Neural progenitor cell (in vitro differentiated cells): ENCODE data around the gene DKKL1. TPM values are rescaled to one million over a fixed set of nuclear protein-coding genes. Genes with fewer than 3 reads are reported as not detected.
"Not testable (repeated sequence)": the region's sequence is repeated elsewhere in the genome, so short reads cannot be mapped to it uniquely, and the experiment has no call there.

ENCODE experiments used
- DNase-seq: peaks from one replicate; pipeline ENCODE4 v3.0.0-alpha.2; 2016; ENCODE audit warnings: low spot score
- H2AFZ ChIP-seq: fragments of 200-600 bp; sonication (generic); replicated peaks from 2 replicates; pipeline ENCODE4 v1.6.1; 2016; ENCODE audit warnings: antibody characterized with exemption
- H3F3A ChIP-seq: fragments of 200-600 bp; sonication (generic); 2 replicates; pipeline ENCODE4 v1.6.1; 2016; ENCODE audit warnings: antibody characterized with exemption, low read depth
- H3K27ac ChIP-seq: fragments of 200-600 bp; sonication (generic); 2 replicates; pipeline ENCODE4 v1.5.1; 2016; ENCODE audit warnings: mild to moderate bottlenecking
- H3K27me3 ChIP-seq: fragments of 200-600 bp; sonication (generic); 2 replicates; pipeline ENCODE4 v1.6.1; 2016; ENCODE audit warnings: mild to moderate bottlenecking, moderate library complexity
- H3K36me3 ChIP-seq: fragments of 200-600 bp; sonication (generic); 2 replicates; pipeline ENCODE4 v1.5.1; 2016
- H3K4me1 ChIP-seq: fragments of 200-600 bp; sonication (generic); 2 replicates; pipeline ENCODE4 v1.6.1; 2016; ENCODE audit warnings: mixed run types
- H3K4me2 ChIP-seq: fragments of 200-600 bp; sonication (generic); 2 replicates; pipeline ENCODE4 v1.6.1; 2016
- H3K4me3 ChIP-seq: fragments of 200-600 bp; sonication (generic); 2 replicates; pipeline ENCODE4 v1.5.1; 2016
- H3K79me2 ChIP-seq: fragments of 200-600 bp; sonication (generic); 2 replicates; pipeline ENCODE4 v1.6.1; 2016; ENCODE audit warnings: low read depth
- H3K9ac ChIP-seq: fragments of 200-600 bp; sonication (generic); 2 replicates; pipeline ENCODE4 v1.6.1; 2016
- H3K9me3 ChIP-seq: fragments of 200-600 bp; sonication (generic); 2 replicates; pipeline ENCODE4 v1.5.1; 2016; ENCODE audit warnings: low read depth
- H4K20me1 ChIP-seq: fragments of 200-600 bp; sonication (generic); 2 replicates; pipeline ENCODE4 v1.6.1; 2016; ENCODE audit warnings: low read depth
- H3K27ac Mint-ChIP-seq: 3 replicates; pipeline ENCODE4 v1.8.0; 2021; ENCODE audit warnings: mixed read lengths
- H3K27me3 Mint-ChIP-seq: 2 replicates; pipeline ENCODE4 v1.8.0; 2022; ENCODE audit warnings: low read depth, mild to moderate bottlenecking, inconsistent platforms, moderate library complexity, mixed read lengths; ENCODE audit not compliant: insufficient read depth
- H3K36me3 Mint-ChIP-seq: 3 replicates; pipeline ENCODE4 v1.8.0; 2021; ENCODE audit warnings: mixed read lengths
- H3K4me1 Mint-ChIP-seq: 3 replicates; pipeline ENCODE4 v1.8.0; 2021; ENCODE audit warnings: mixed read lengths
- H3K4me3 Mint-ChIP-seq: 3 replicates; pipeline ENCODE4 v1.8.0; 2021; ENCODE audit warnings: mild to moderate bottlenecking, moderate library complexity, mixed read lengths
- H3K9me3 Mint-ChIP-seq: 3 replicates; pipeline ENCODE4 v1.8.0; 2020; ENCODE audit warnings: mixed read lengths
- EZH2 ChIP-seq: fragments of 200-600 bp; sonication (generic); IDR thresholded peaks from 2 replicates; pipeline ENCODE4 v1.6.1; 2017; ENCODE audit warnings: antibody characterized with exemption, mild to moderate bottlenecking, moderate library complexity
- EZH2phosphoT487 ChIP-seq: fragments of 200-600 bp; sonication (generic); IDR thresholded peaks from 2 replicates; pipeline ENCODE4 v1.6.1; 2017; ENCODE audit warnings: antibody characterized with exemption
- total RNA-seq: library from RNA; depleted of rRNA; stranded (reverse); fragments of >200 nt; gene quantifications from 2 replicates; pipeline ENCODE4 v1.2.3, GENCODE V29; 2015; ENCODE audit warnings: low replicate concordance
- TF ChIP-seq, protein P1 (sequence below): fragments of 200-600 bp; sonication (generic); IDR thresholded peaks from 2 replicates; pipeline ENCODE4 v1.5.1; 2017; ENCODE audit warnings: antibody characterized with exemption, mild to moderate bottlenecking

DKKL1 gene
- total RNA-seq, 1 donor from 2014 or later, result 3.0 TPM

DNA sequence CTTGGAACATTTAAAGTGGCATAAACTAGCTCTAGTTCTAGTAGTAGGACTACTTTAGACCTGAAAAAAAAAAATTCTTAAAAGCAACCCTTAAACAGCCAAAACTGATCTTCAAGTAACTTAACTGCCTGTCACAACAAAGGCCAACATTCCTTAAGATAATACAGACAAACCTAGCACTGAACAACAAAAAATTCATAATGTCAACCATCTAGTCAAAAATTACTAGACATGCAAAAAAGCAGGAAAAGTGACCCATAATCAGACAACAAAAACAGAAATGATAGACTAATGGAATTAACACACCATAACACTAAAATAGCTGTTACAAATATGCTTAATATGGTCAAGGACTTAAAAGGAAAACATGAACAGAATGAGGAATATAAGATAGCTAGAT lies 45.4 kb upstream of the DKKL1 start:
- H3F3A ChIP-seq, result no peaks in the 10 kb centered on the region
- no peak overlapping the region for H3K4me3 Mint-ChIP-seq
- no peaks in the 10 kb centered on the region for H3K9me3 ChIP-seq
- H3K27ac ChIP-seq, result no peak overlapping the region
- H3K9me3 Mint-ChIP-seq, result peaks cover 42% of the 10 kb centered on the region
- TF ChIP-seq, protein P1, sequence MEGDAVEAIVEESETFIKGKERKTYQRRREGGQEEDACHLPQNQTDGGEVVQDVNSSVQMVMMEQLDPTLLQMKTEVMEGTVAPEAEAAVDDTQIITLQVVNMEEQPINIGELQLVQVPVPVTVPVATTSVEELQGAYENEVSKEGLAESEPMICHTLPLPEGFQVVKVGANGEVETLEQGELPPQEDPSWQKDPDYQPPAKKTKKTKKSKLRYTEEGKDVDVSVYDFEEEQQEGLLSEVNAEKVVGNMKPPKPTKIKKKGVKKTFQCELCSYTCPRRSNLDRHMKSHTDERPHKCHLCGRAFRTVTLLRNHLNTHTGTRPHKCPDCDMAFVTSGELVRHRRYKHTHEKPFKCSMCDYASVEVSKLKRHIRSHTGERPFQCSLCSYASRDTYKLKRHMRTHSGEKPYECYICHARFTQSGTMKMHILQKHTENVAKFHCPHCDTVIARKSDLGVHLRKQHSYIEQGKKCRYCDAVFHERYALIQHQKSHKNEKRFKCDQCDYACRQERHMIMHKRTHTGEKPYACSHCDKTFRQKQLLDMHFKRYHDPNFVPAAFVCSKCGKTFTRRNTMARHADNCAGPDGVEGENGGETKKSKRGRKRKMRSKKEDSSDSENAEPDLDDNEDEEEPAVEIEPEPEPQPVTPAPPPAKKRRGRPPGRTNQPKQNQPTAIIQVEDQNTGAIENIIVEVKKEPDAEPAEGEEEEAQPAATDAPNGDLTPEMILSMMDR, result no peak
- TF ChIP-seq EZH2, result no peak
- no peak for TF ChIP-seq EZH2phosphoT487
- H3K27me3 Mint-ChIP-seq, result no peaks in the 10 kb centered on the region
- H3K36me3 Mint-ChIP-seq, result peaks cover 49% of the 10 kb centered on the region
- peaks cover 8% of the 10 kb centered on the region for H3K36me3 ChIP-seq
- no peak overlapping the region for H3K9ac ChIP-seq
- peaks cover 7% of the 10 kb centered on the region for H3K4me1 Mint-ChIP-seq
- peaks cover 6% of the 10 kb centered on the region for H3K4me1 ChIP-seq
- DNase-seq, result no peak
- no peak overlapping the region for H3K4me2 ChIP-seq
- no peak overlapping the region for H3K4me3 ChIP-seq
- H2AFZ ChIP-seq, result no peak overlapping the region
- no peaks in the 10 kb centered on the region for H3K27me3 ChIP-seq
- H4K20me1 ChIP-seq, result no peaks in the 10 kb centered on the region
- no peaks in the 10 kb centered on the region for H3K79me2 ChIP-seq
- H3K27ac Mint-ChIP-seq, result no peak overlapping the region

DNA sequence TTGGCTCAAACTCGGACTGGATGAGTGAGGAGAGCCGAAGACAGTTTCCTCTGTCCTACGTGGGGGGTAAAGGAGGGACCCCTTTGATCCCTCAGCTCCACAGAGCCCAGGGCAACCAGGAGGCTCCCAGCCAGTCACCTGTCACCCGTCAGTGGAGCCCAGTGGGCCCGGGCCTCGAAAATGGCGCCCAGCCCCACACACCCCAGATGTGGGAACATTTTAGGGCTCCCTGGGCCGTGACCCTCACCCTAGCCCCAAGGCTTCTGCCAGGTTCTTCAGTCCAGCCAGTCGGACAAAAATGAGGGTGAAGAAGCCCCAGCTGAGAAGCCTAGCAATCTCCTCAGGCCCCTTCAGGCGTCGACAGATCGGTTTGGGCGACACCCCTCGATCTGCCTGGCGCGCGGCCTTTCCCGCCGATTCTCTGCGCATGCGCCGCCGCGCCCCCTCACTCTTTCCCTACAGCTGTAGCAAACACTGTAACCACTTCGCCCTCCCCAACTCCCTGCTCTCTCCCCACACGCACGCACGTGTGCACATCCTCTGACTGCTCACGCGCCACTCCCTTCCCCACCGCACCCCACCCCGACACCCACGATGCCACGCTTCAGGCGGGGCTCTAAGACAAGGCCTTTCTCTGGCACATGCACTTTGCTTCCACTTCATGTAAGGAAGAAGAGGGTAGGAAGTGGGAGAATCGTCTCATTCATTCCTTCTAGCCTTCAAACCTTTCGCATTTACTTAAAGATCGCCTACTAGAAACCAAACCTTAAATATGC lies 38.7 kb upstream of the DKKL1 start, which contains the start of gene SLC6A16:
Gene SLC6A16 (minus strand): TSS at position 391 of the 776 bp plus-strand sequence. CDS start 13,844 bp downstream, outside the sequence.
- Mint-ChIP-seq H3K4me3 (no peak within 1 kb of the TSS), H3K27ac (no peak within 1 kb of the TSS), H3K27me3 (no peaks in the 10 kb centered on the region), H3K4me1 (no peaks in the 10 kb centered on the region), H3K36me3 (peaks cover 57% of the 10 kb centered on the region), H3K9me3 (peaks cover 30% of the 10 kb centered on the region)
- H3F3A ChIP-seq, result peaks cover 9% of the 10 kb centered on the region
- no peak within 1 kb of the TSS for H3K4me2 ChIP-seq
- DNase-seq, result no peak
- H3K4me1 ChIP-seq, result no peaks in the 10 kb centered on the region
- no peak within 1 kb of the TSS for H3K4me3 ChIP-seq
- H3K27ac ChIP-seq, result no peak within 1 kb of the TSS
- no peak within 1 kb of the TSS for H3K9ac ChIP-seq
- peaks cover 8% of the 10 kb centered on the region for H3K36me3 ChIP-seq
- TF ChIP-seq, protein P1, result no peak
- TF ChIP-seq EZH2 (no peak), EZH2phosphoT487 (no peak)
- no peaks in the 10 kb centered on the region for H3K9me3 ChIP-seq
- no peaks in the 10 kb centered on the region for H3K79me2 ChIP-seq
- H2AFZ ChIP-seq, result no peak within 1 kb of the TSS
- no peaks in the 10 kb centered on the region for H4K20me1 ChIP-seq
- no peaks in the 10 kb centered on the region for H3K27me3 ChIP-seq

DNA sequence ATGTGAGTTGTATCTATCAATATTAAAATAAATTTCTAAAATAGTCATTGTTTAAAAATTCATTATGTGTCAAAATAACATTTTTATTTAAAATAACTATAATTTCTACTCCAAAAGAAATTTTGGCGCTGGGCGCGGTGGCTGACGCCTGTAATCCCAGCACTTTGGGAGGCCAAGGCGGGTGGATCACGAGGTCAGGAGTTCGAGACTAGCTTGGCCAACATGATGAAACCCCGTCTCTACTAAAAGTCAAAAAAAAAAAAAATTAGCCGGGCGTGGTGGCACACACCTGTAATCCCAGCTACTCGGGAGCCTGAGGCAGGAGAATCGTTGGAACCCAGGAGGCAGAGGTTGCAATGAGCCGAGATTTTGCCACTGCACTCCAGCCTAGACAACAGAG lies 37.9 kb upstream of the DKKL1 start:
- H3K4me3 Mint-ChIP-seq, H4K20me1 ChIP-seq, H3K4me1 Mint-ChIP-seq, H3K9me3 ChIP-seq, H3K9ac ChIP-seq, H3K27ac ChIP-seq, H3K27me3 Mint-ChIP-seq, DNase-seq, H3K36me3 ChIP-seq, H3K79me2 ChIP-seq, H3K27ac Mint-ChIP-seq, H3K4me2 ChIP-seq, H2AFZ ChIP-seq, H3F3A ChIP-seq, H3K4me1 ChIP-seq, H3K4me3 ChIP-seq, H3K27me3 ChIP-seq: not testable (repeated sequence)
- Mint-ChIP-seq H3K9me3 (peaks cover 27% of the 10 kb centered on the region), H3K36me3 (peaks cover 55% of the 10 kb centered on the region)

DNA sequence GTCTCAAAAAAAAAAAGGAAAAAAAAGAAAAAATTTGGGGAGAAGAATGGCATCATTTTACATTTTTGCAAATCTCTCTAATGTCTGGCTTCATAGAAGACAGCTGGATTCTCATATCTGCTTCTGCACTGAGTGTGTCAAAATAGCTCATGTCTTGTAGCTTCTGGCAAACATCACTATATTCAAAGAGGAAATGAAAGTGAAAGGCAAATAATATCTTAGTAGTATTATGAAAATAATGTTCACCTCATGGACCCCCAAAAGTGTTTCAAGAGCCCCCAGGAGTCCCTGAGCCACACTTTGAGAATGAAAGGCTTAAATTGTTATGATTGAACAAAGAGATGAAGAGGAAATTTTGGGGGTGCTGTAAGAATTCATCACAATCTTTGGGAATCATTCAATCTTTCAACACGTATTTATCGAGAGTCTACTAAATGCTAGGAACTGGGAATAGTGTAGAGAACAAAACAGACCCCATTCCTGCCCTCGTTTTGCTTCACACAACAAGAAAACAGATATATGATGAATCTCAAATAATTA lies 37.4 kb upstream of the DKKL1 start:
- TF ChIP-seq, protein P1, result no peak
- TF ChIP-seq EZH2phosphoT487, result no peak
- no peak for TF ChIP-seq EZH2
- H3K4me3 ChIP-seq, result no peak overlapping the region
- H3K4me2 ChIP-seq, result no peak overlapping the region
- no peaks in the 10 kb centered on the region for H4K20me1 ChIP-seq
- no peaks in the 10 kb centered on the region for H3K27me3 ChIP-seq
- DNase-seq, result no peak
- H3K79me2 ChIP-seq, result no peaks in the 10 kb centered on the region
- no peak overlapping the region for H3K4me3 Mint-ChIP-seq
- H3K9me3 ChIP-seq, result no peaks in the 10 kb centered on the region
- no peak overlapping the region for H3K27ac ChIP-seq
- no peaks in the 10 kb centered on the region for H3K4me1 ChIP-seq
- peaks cover 2% of the 10 kb centered on the region for H3K27me3 Mint-ChIP-seq
- no peak overlapping the region for H3K9ac ChIP-seq
- H3K9me3 Mint-ChIP-seq, result peaks cover 22% of the 10 kb centered on the region
- H3K36me3 ChIP-seq, result peaks cover 8% of the 10 kb centered on the region
- no peak overlapping the region for H3K27ac Mint-ChIP-seq
- H3K4me1 Mint-ChIP-seq, result no peaks in the 10 kb centered on the region
- no peak overlapping the region for H2AFZ ChIP-seq
- peaks cover 55% of the 10 kb centered on the region for H3K36me3 Mint-ChIP-seq
- peaks cover 9% of the 10 kb centered on the region for H3F3A ChIP-seq
